Panc1 (cell line): Measurements from ENCODE around the gene EFR3B.

Source experiments
- CTCF ChIP-seq: fragments of 450-650 bp; IDR thresholded peaks from 2 replicates; pipeline ENCODE4 v1.5.1; 2017; ENCODE audit warnings: mild to moderate bottlenecking
- POLR2AphosphoS5 ChIP-seq: IDR thresholded peaks from 2 replicates; pipeline ENCODE4 v1.6.1; 2012; ENCODE audit warnings: mild to moderate bottlenecking, low read depth, low read length, moderate library complexity
- REST ChIP-seq, 2 experiments: IDR thresholded peaks; 2 replicates each; pipeline ENCODE4 v1.6.1; 2011 to 2012; ENCODE audit warnings: low read depth in 2 of 2, control low read depth in 1 of 2, low read length in 1 of 2, mild to moderate bottlenecking in 1 of 2, moderate library complexity in 1 of 2; ENCODE audit not compliant: insufficient read depth in 1 of 2
- SIN3A ChIP-seq: IDR thresholded peaks from 2 replicates; pipeline ENCODE4 v1.6.1; 2012; ENCODE audit warnings: low read depth, mild to moderate bottlenecking, low read length, moderate library complexity, borderline replicate concordance; ENCODE audit not compliant: insufficient read depth
- TCF7L2 ChIP-seq: IDR thresholded peaks from 2 replicates; pipeline ENCODE4 v1.6.1; 2011; ENCODE audit warnings: mild to moderate bottlenecking, low read depth, low read length, inconsistent platforms

GRCh38 chr2:25115902-25116301 is 74.0 kb downstream of the EFR3B start:
- TF ChIP-seq CTCF: no peak
- no peak for TF ChIP-seq SIN3A
- TF ChIP-seq POLR2AphosphoS5: no peak
- TF ChIP-seq TCF7L2: no peak
- TF ChIP-seq REST (IDR thresholded peaks at IDR 0.05; ENCODE audit: insufficient read depth in 1 of 2, low read depth in 2 of 2, low read length in 1 of 2): peak in 1 of 2 experiments; percentile 67; a peak in 1 of 4 replicates
